ENCODE data around the gene PRUNE2. TPM values are rescaled to one million over a fixed set of nuclear protein-coding genes. Genes with fewer than 3 reads are reported as not detected.

Gene PRUNE2
- total RNA-seq, 1 donor from 2014 or later: 8.7 TPM

GRCh38 chr9:76810377-76810957 lies 95.4 kb downstream of the PRUNE2 start:
- no peak overlapping the region for H3K27ac ChIP-seq (ENCODE audit: low read depth, low read length)
- Mint-ChIP-seq H3K9me3 (ENCODE audit: unreplicated experiment) (no peaks in the 10 kb centered on the region), H3K36me3 (ENCODE audit: low read depth, unreplicated experiment) (no peaks in the 10 kb centered on the region), H3K27ac (ENCODE audit: unreplicated experiment) (no peak overlapping the region), H3K4me3 (ENCODE audit: unreplicated experiment) (no peak overlapping the region), H3K27me3 (ENCODE audit: low read depth, unreplicated experiment) (peaks cover 15% of the 10 kb centered on the region), H3K4me1 (ENCODE audit: low read depth, unreplicated experiment) (peaks cover 6% of the 10 kb centered on the region)
- H3K79me2 ChIP-seq (ENCODE audit: insufficient read depth, low read length): no peaks in the 10 kb centered on the region
- no peaks in the 10 kb centered on the region for H4K20me1 ChIP-seq (ENCODE audit: insufficient read depth, low read length)
- no peaks in the 10 kb centered on the region for H3K36me3 ChIP-seq (ENCODE audit: insufficient read depth, low read length)
- H3K9ac ChIP-seq (ENCODE audit: low read length): no peak overlapping the region
- TF ChIP-seq EZH2 (IDR thresholded peaks at IDR 0.05; ENCODE audit: insufficient read depth, low read length): no peak
- TF ChIP-seq, protein P1, sequence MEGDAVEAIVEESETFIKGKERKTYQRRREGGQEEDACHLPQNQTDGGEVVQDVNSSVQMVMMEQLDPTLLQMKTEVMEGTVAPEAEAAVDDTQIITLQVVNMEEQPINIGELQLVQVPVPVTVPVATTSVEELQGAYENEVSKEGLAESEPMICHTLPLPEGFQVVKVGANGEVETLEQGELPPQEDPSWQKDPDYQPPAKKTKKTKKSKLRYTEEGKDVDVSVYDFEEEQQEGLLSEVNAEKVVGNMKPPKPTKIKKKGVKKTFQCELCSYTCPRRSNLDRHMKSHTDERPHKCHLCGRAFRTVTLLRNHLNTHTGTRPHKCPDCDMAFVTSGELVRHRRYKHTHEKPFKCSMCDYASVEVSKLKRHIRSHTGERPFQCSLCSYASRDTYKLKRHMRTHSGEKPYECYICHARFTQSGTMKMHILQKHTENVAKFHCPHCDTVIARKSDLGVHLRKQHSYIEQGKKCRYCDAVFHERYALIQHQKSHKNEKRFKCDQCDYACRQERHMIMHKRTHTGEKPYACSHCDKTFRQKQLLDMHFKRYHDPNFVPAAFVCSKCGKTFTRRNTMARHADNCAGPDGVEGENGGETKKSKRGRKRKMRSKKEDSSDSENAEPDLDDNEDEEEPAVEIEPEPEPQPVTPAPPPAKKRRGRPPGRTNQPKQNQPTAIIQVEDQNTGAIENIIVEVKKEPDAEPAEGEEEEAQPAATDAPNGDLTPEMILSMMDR (IDR thresholded peaks at IDR 0.05; ENCODE audit: insufficient read depth, low read depth, low read length): peak; percentile 98
- H3K4me3 ChIP-seq (ENCODE audit: insufficient read depth, low read depth, low read length): no peak overlapping the region
- peak; percentile 66 for FAIRE-seq
- peak; percentile 39 for DNase-seq (ENCODE audit: low read depth)
- no peak overlapping the region for H2AFZ ChIP-seq (ENCODE audit: low read depth, low read length)
- H3K4me1 ChIP-seq (ENCODE audit: insufficient read depth, low read length): no peaks in the 10 kb centered on the region
- no peak overlapping the region for H3K4me2 ChIP-seq (ENCODE audit: low read length)
- peaks cover 4% of the 10 kb centered on the region for H3K27me3 ChIP-seq (ENCODE audit: insufficient read depth, low read length)
- no peaks in the 10 kb centered on the region for H3K9me3 ChIP-seq (ENCODE audit: insufficient read depth, low read depth, low read length)

GRCh38 chr9:76808636-76809035 lies 97.3 kb downstream of the PRUNE2 start:
- H3K27ac Mint-ChIP-seq (ENCODE audit: unreplicated experiment): no peak overlapping the region
- no peaks in the 10 kb centered on the region for H3K4me1 ChIP-seq (ENCODE audit: insufficient read depth, low read length)
- no peaks in the 10 kb centered on the region for H3K9me3 Mint-ChIP-seq (ENCODE audit: unreplicated experiment)
- no peaks in the 10 kb centered on the region for H3K36me3 ChIP-seq (ENCODE audit: insufficient read depth, low read length)
- no peak overlapping the region for H2AFZ ChIP-seq (ENCODE audit: low read depth, low read length)
- peaks cover 6% of the 10 kb centered on the region for H3K4me1 Mint-ChIP-seq (ENCODE audit: low read depth, unreplicated experiment)
- no peaks in the 10 kb centered on the region for H4K20me1 ChIP-seq (ENCODE audit: insufficient read depth, low read length)
- DNase-seq (ENCODE audit: low read depth) (no peak), FAIRE-seq (no peak)
- peaks cover 19% of the 10 kb centered on the region for H3K27me3 Mint-ChIP-seq (ENCODE audit: low read depth, unreplicated experiment)
- no peak overlapping the region for H3K4me3 ChIP-seq (ENCODE audit: insufficient read depth, low read depth, low read length)
- H3K4me3 Mint-ChIP-seq (ENCODE audit: unreplicated experiment): no peak overlapping the region
- H3K9me3 ChIP-seq (ENCODE audit: insufficient read depth, low read depth, low read length): no peaks in the 10 kb centered on the region
- H3K4me2 ChIP-seq (ENCODE audit: low read length): no peak overlapping the region
- H3K27me3 ChIP-seq (ENCODE audit: insufficient read depth, low read length): peaks cover 4% of the 10 kb centered on the region
- no peaks in the 10 kb centered on the region for H3K79me2 ChIP-seq (ENCODE audit: insufficient read depth, low read length)
- TF ChIP-seq, protein P1 (IDR thresholded peaks at IDR 0.05; ENCODE audit: insufficient read depth, low read depth, low read length): no peak
- no peak for TF ChIP-seq EZH2 (IDR thresholded peaks at IDR 0.05; ENCODE audit: insufficient read depth, low read length)
- H3K9ac ChIP-seq (ENCODE audit: low read length): no peak overlapping the region
- H3K27ac ChIP-seq (ENCODE audit: low read depth, low read length): no peak overlapping the region
- H3K36me3 Mint-ChIP-seq (ENCODE audit: low read depth, unreplicated experiment): no peaks in the 10 kb centered on the region

GRCh38 chr9:76803762-76804161 lies 102.2 kb downstream of the PRUNE2 start:
- FAIRE-seq: no peak
- no peaks in the 10 kb centered on the region for H4K20me1 ChIP-seq (ENCODE audit: insufficient read depth, low read length)

More at GRCh38 chr9:76803762-76804161, 102.2 kb downstream of the PRUNE2 start:
- H3K4me3 ChIP-seq (ENCODE audit: insufficient read depth, low read depth, low read length): no peak overlapping the region
- no peaks in the 10 kb centered on the region for H3K36me3 Mint-ChIP-seq (ENCODE audit: low read depth, unreplicated experiment)
- H3K36me3 ChIP-seq (ENCODE audit: insufficient read depth, low read length): no peaks in the 10 kb centered on the region
- H3K27ac Mint-ChIP-seq (ENCODE audit: unreplicated experiment): no peak overlapping the region
- H3K9me3 ChIP-seq (ENCODE audit: insufficient read depth, low read depth, low read length): no peaks in the 10 kb centered on the region
- peaks cover 5% of the 10 kb centered on the region for H3K27me3 ChIP-seq (ENCODE audit: insufficient read depth, low read length)
- H3K9me3 Mint-ChIP-seq (ENCODE audit: unreplicated experiment): no peaks in the 10 kb centered on the region
- peaks cover 5% of the 10 kb centered on the region for H3K4me1 Mint-ChIP-seq (ENCODE audit: low read depth, unreplicated experiment)
- no peak for DNase-seq (ENCODE audit: low read depth)
- H3K4me1 ChIP-seq (ENCODE audit: insufficient read depth, low read length): no peaks in the 10 kb centered on the region
- H3K4me2 ChIP-seq (ENCODE audit: low read length): no peak overlapping the region
- H3K27ac ChIP-seq (ENCODE audit: low read depth, low read length): no peak overlapping the region
- peaks cover 14% of the 10 kb centered on the region for H3K27me3 Mint-ChIP-seq (ENCODE audit: low read depth, unreplicated experiment)
- H3K9ac ChIP-seq (ENCODE audit: low read length): no peak overlapping the region
- TF ChIP-seq, protein P1 (IDR thresholded peaks at IDR 0.05; ENCODE audit: insufficient read depth, low read depth, low read length): no peak
- H2AFZ ChIP-seq (ENCODE audit: low read depth, low read length): no peak overlapping the region
- H3K4me3 Mint-ChIP-seq (ENCODE audit: unreplicated experiment): no peak overlapping the region
- no peaks in the 10 kb centered on the region for H3K79me2 ChIP-seq (ENCODE audit: insufficient read depth, low read length)
